8988T (cell line): ENCODE measurements around the gene ULBP3.
"Not testable (repeated sequence)": the region's sequence is repeated elsewhere in the genome, so short reads cannot be mapped to it uniquely, and the experiment has no call there.

ENCODE experiments used
- DNase-seq: peaks from one replicate; pipeline ENCODE4 v3.0.0; 2011

Gene ULBP3

GRCh38 chr6:150075034-150075421, 6.1 kb upstream of the ULBP3 start:
- no peak for DNase-seq

GRCh38 chr6:150074396-150075033, 5.6 kb upstream of the ULBP3 start:
- DNase-seq: not testable (repeated sequence)

- DNase-seq: peak; percentile 93
Measured at GRCh38 chr6:150072201-150072600, 3.3 kb upstream of the ULBP3 start.

GRCh38 chr6:150070236-150070818, 1.4 kb upstream of the ULBP3 start:
- DNase-seq: no peak

- no peak for DNase-seq
Measured at GRCh38 chr6:150069706-150070105, 785 bp upstream of the ULBP3 start.

GRCh38 chr6:150068151-150068550, 770 bp downstream of the ULBP3 start:
- DNase-seq: no peak

- no peak for DNase-seq
Measured at GRCh38 chr6:150065083-150065482, 3.8 kb downstream of the ULBP3 start.

GRCh38 chr6:150063640-150064039, 5.3 kb downstream of the ULBP3 start:
- DNase-seq: no peak

- DNase-seq: not testable (repeated sequence)
Measured at GRCh38 chr6:150059973-150060372, 8.9 kb downstream of the ULBP3 start.

- DNase-seq: no peak
Measured at GRCh38 chr6:150058986-150059385, 9.9 kb downstream of the ULBP3 start.

GRCh38 chr6:150058231-150058792, 10.6 kb downstream of the ULBP3 start:
- DNase-seq: no peak

- no peak for DNase-seq
Measured at GRCh38 chr6:150057501-150057951, 11.4 kb downstream of the ULBP3 start.

GRCh38 chr6:150056916-150057315, 12.0 kb downstream of the ULBP3 start:
- DNase-seq: no peak

- no peak for DNase-seq
Measured at GRCh38 chr6:150056156-150056555, 12.8 kb downstream of the ULBP3 start.

GRCh38 chr6:150055131-150055530, 13.8 kb downstream of the ULBP3 start:
- DNase-seq: no peak

- no peak for DNase-seq
Measured at GRCh38 chr6:150053450-150053849, 15.5 kb downstream of the ULBP3 start.

- DNase-seq: no peak
Measured at GRCh38 chr6:150050846-150051245, 18.1 kb downstream of the ULBP3 start.

- DNase-seq: no peak
Measured at GRCh38 chr6:150048099-150048498, 20.8 kb downstream of the ULBP3 start.

- DNase-seq: no peak
Measured at GRCh38 chr6:150046943-150047342, 22.0 kb downstream of the ULBP3 start.

GRCh38 chr6:150044621-150045145, 24.2 kb downstream of the ULBP3 start:
- DNase-seq: no peak

GRCh38 chr6:150043501-150044412, 25.2 kb downstream of the ULBP3 start:
- DNase-seq: no peak

- no peak for DNase-seq
Measured at GRCh38 chr6:150043096-150043495, 25.8 kb downstream of the ULBP3 start.
